Fibroblast of villous mesenchyme (primary cell): ENCODE measurements around the gene APBB2. TPM values are rescaled to one million over a fixed set of nuclear protein-coding genes. Genes with fewer than 3 reads are reported as not detected.
A peak's percentile ranks its signal among the peaks of the same experiment; 100 is the strongest.

ENCODE experiments used
- DNase-seq: peaks from one replicate; pipeline ENCODE4 v3.0.0-alpha.2; 2010; ENCODE audit warnings: low read depth
- H3K4me3 ChIP-seq: 2 replicates; pipeline ENCODE4 v1.5.1; 2011; ENCODE audit warnings: low read depth, mild to moderate bottlenecking, low read length
- CTCF ChIP-seq: IDR thresholded peaks from 2 replicates; pipeline ENCODE4 v1.5.1; 2012; ENCODE audit warnings: low read depth, mild to moderate bottlenecking, low read length; ENCODE audit not compliant: insufficient read depth
- total RNA-seq: library from RNA; depleted of rRNA; stranded (reverse); fragments of >200 nt; gene quantifications from 2 replicates; pipeline ENCODE4 v1.2.3, GENCODE V29; 2012

Gene APBB2
- total RNA-seq, result 96.3 and 133 TPM in 2 replicates

GRCh38 chr4:41214136-41214824 lies at the start of gene APBB2:
Gene APBB2, minus strand, starts transcription at chr4:41214542. Its CDS starts 181,288 bp downstream, at chr4:41033254.
- peak; percentile 62 for TF ChIP-seq CTCF
- H3K4me3 ChIP-seq, result peak within 1 kb of the TSS; percentile 79
- DNase-seq, result peak; percentile 98

GRCh38 chr4:41262198-41262597 lies 47.9 kb upstream of the APBB2 start:
- no peak for DNase-seq
- TF ChIP-seq CTCF, result no peak

DNA sequence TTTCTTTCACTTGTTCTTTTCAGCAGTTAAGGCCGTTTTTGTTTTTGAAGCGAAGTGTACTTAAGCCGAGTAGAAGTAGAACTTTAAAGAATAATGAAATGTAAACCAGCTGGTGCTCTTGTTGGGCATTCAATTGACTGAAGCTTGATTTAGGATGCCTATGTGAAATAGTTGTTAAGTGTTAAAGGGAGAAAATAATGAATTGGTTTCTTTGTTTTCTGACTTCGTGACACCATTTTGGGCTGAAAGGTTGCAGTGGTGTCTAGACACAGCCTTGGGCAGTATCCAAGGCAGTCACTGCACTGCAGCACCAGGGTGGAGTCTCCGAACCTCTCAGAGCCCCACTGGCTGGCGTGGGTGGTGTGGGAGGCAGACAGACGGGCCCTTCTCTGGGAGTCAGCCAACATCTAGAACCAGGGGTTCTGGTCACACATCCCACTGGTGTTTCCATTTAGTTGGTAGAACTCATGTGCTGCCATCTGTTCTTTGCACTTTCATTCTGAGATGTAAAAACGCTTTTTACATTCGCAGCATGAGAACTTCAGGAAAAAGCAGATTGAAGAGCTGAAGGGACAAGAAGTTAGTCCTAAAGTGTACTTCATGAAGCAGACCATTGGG lies 45.9 kb upstream of the APBB2 start:
- TF ChIP-seq CTCF, result no peak
- no peak overlapping the region for H3K4me3 ChIP-seq
- DNase-seq, result no peak

More at GRCh38 chr4:41262198-41262597, 47.9 kb upstream of the APBB2 start:
- no peak overlapping the region for H3K4me3 ChIP-seq

- peak; percentile 51 for TF ChIP-seq CTCF
- peak; percentile 71 for DNase-seq
- H3K4me3 ChIP-seq, result no peak overlapping the region
These were observed 44.4 kb upstream of the APBB2 start for GRCh38 chr4:41258783-41259182.

DNA sequence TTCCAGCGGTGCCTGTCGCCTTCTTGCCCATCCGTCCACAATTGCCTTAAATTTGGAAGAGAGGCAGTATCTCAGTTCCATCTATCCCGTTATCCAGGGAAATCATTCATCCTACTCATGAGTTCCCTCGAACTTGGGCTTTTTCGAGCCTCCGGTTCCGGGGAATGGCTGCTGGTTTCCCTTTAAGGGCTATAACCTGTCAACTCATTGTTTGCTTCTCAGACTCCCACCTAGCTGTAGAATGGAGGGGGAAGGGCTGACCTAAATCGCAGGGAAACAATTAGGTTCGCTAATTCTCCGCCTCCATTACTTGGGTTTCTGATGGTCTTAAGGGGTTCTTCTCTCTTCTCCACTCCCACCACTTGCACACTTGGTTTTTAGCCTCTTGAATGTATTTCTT lies 43.6 kb upstream of the APBB2 start:
- DNase-seq, result no peak
- peak overlapping the region; percentile 69 for H3K4me3 ChIP-seq
- TF ChIP-seq CTCF, result no peak

- TF ChIP-seq CTCF, result no peak
- peak overlapping the region; percentile 69 for H3K4me3 ChIP-seq
- DNase-seq, result peak; percentile 49
These were observed 43.0 kb upstream of the APBB2 start for GRCh38 chr4:41257257-41257901.
